A673 (cell line): Measurements from ENCODE around the gene TARBP2. TPM values are rescaled to one million over a fixed set of nuclear protein-coding genes. Genes with fewer than 3 reads are reported as not detected.

Source experiments
- BruUV-seq: library from RNA; stranded (reverse); fragments of 400-500 nt; replicated peaks from 2 replicates; lab custom pipeline; 2021; lab: Mats Ljungman, UMichigan
- CTCF ChIA-PET: fragments of 300-600 bp; sonication (Branson Sonifier 250); formaldehyde crosslinking; loops from one replicate; lab custom pipeline; 2022; ENCODE audit warnings: antibody characterized with exemption; lab: Charles Lee
- POLR2A ChIA-PET: fragments of 300-600 bp; sonication (Branson Sonifier 250); formaldehyde crosslinking; loops from one replicate; lab custom pipeline; 2022; ENCODE audit warnings: antibody characterized with exemption; ENCODE audit not compliant: low non-redundant PET; lab: Charles Lee
- DNase-seq: peaks from one replicate; pipeline ENCODE4 v3.0.0-alpha.2; 2015; ENCODE audit warnings: low spot score
- H3K27ac ChIP-seq: fragments of 200-600 bp; sonication (generic); 2 replicates; pipeline ENCODE4 v1.5.1; 2016; ENCODE audit warnings: mixed run types, low read depth, mild to moderate bottlenecking, mixed read lengths, antibody characterized with exemption, low read length; ENCODE audit not compliant: poor library complexity, severe bottlenecking
- H3K27me3 ChIP-seq: fragments of 200-600 bp; sonication (generic); replicated peaks from 2 replicates; pipeline ENCODE4 v1.6.1; 2017; ENCODE audit warnings: mixed run types, low read depth, mild to moderate bottlenecking, mixed read lengths, antibody characterized with exemption, low read length; ENCODE audit not compliant: insufficient read depth, poor library complexity
- H3K36me3 ChIP-seq: fragments of 200-600 bp; sonication (generic); 2 replicates; pipeline ENCODE4 v1.6.1; 2016; ENCODE audit warnings: mixed run types, mild to moderate bottlenecking, mixed read lengths, antibody characterized with exemption, low read length; ENCODE audit not compliant: insufficient read depth, poor library complexity, severe bottlenecking
- H3K4me1 ChIP-seq: fragments of 200-600 bp; sonication (generic); 2 replicates; pipeline ENCODE4 v1.6.1; 2017; ENCODE audit warnings: mixed run types, mild to moderate bottlenecking, mixed read lengths, antibody characterized with exemption, low read length; ENCODE audit not compliant: insufficient read depth, poor library complexity, severe bottlenecking
- H3K4me3 ChIP-seq: fragments of 200-600 bp; sonication (generic); 2 replicates; pipeline ENCODE4 v1.5.1; 2016; ENCODE audit warnings: low read depth, mixed run types, mild to moderate bottlenecking, mixed read lengths, low read length; ENCODE audit not compliant: poor library complexity, severe bottlenecking
- H3K9me3 ChIP-seq: fragments of 200-600 bp; sonication (generic); 2 replicates; pipeline ENCODE4 v1.6.1; 2016; ENCODE audit warnings: mixed run types, low read depth, mild to moderate bottlenecking, mixed read lengths, antibody characterized with exemption, low read length; ENCODE audit not compliant: poor library complexity, severe bottlenecking
- CTCF ChIP-seq: fragments of 300-800, 200-600 bp; sonication (generic); conservative IDR thresholded peaks from 2 replicates; pipeline ENCODE4 v1.5.1; 2017; ENCODE audit warnings: low read depth, mild to moderate bottlenecking, antibody characterized with exemption, low read length, moderate library complexity, mixed read lengths
- EZH2 ChIP-seq: fragments of 200-600 bp; sonication (generic); IDR thresholded peaks from 2 replicates; pipeline ENCODE4 v1.6.1; 2017; ENCODE audit warnings: borderline replicate concordance, low read depth, mild to moderate bottlenecking, mixed read lengths, antibody characterized with exemption, low read length; ENCODE audit not compliant: poor library complexity, severe bottlenecking
- intact Hi-C: fragments of 100-400 bp; cut with micrococcal nuclease; formaldehyde crosslinking; loops from one replicate; pipeline ENCODE4 v1.10.0; 2022; ENCODE audit not compliant: unreplicated experiment
- total RNA-seq: library from RNA; stranded (reverse); gene quantifications from 2 replicates; pipeline ENCODE4 v1.2.3, GENCODE V29; 2021

TARBP2 gene
- total RNA-seq, 1 experiment from 2014 or later: 70.9 TPM

GRCh38 chr12:53505555-53506449 lies 4.7 kb downstream of the TARBP2 start:
- intact Hi-C loops: loop anchor here (10.0 kb wide), 1 partner anchor 769 kb away; no protein-coding TSS in a partner anchor
- no peak for DNase-seq
- no peaks in the 10 kb centered on the region for H3K9me3 ChIP-seq
- H3K36me3 ChIP-seq: peaks cover 33% of the 10 kb centered on the region
- no peak overlapping the region for H3K27ac ChIP-seq
- TF ChIP-seq CTCF: no peak
- TF ChIP-seq EZH2: no peak
- POLR2A ChIA-PET: no interaction called here
- H3K4me3 ChIP-seq: no peak overlapping the region
- CTCF ChIA-PET: no interaction called here
- H3K4me1 ChIP-seq: peaks cover 23% of the 10 kb centered on the region
- H3K27me3 ChIP-seq: no peaks in the 10 kb centered on the region
- no TSS peak for BruUV-seq

- TF ChIP-seq EZH2: no peak
- no peak for TF ChIP-seq CTCF
- DNase-seq: no peak
- POLR2A ChIA-PET: no interaction called here
- Histone ChIP-seq H3K9me3 (no peaks in the 10 kb centered on the region), H3K27ac (no peak overlapping the region), H3K27me3 (no peaks in the 10 kb centered on the region), H3K4me3 (no peak overlapping the region), H3K36me3 (peaks cover 33% of the 10 kb centered on the region), H3K4me1 (peaks cover 23% of the 10 kb centered on the region)
- intact Hi-C loops: loop anchor here (10.0 kb wide), 1 partner anchor 768 kb away; no protein-coding TSS in a partner anchor
- BruUV-seq: no TSS peak
- CTCF ChIA-PET: no interaction called here
These were observed 5.3 kb downstream of the TARBP2 start for GRCh38 chr12:53506450-53506785.

GRCh38 chr12:53506881-53507602 lies 6.0 kb downstream of the TARBP2 start, which contains the start of gene NPFF:
TSS of gene NPFF (minus strand) at chr12:53507484. CDS start at chr12:53507474, 10 bp downstream.
- Histone ChIP-seq H3K36me3 (peaks cover 38% of the 10 kb centered on the region), H3K27ac (no peak within 1 kb of the TSS), H3K4me3 (no peak within 1 kb of the TSS), H3K4me1 (peaks cover 19% of the 10 kb centered on the region), H3K27me3 (no peaks in the 10 kb centered on the region), H3K9me3 (no peaks in the 10 kb centered on the region)
- DNase-seq: no peak
- ChIA-PET CTCF (no interaction called here), POLR2A (no interaction called here)
- intact Hi-C loops: loop anchor here (10.0 kb wide), 1 partner anchor 768 kb away; no protein-coding TSS in a partner anchor
- no peak for TF ChIP-seq EZH2
- no TSS peak for BruUV-seq
